HEK293 (cell line): ENCODE measurements around the gene APLNR.

Experiments
- CTCF ChIA-PET: fragments of 350-600 bp; formaldehyde crosslinking; extraction: SDS; loops from one replicate; lab custom pipeline; 2021; ENCODE audit warnings: antibody characterized with exemption; lab: Yijun Ruan, JAX
- POLR2A ChIA-PET: fragments of 300-600 bp; formaldehyde crosslinking; extraction: SDS; loops from one replicate; lab custom pipeline; 2020; ENCODE audit warnings: antibody characterized with exemption, inconsistent platforms; lab: Yijun Ruan, JAX
- H3K27ac ChIP-seq: fragments of 200-500 bp; sonication (Bioruptor generic); 2 replicates; pipeline ENCODE4 v1.5.1; 2014; ENCODE audit warnings: low read depth, low read length, control low read depth, inconsistent platforms; ENCODE audit errors: extremely low read depth
- H3K36me3 ChIP-seq, 2 experiments: fragments of 200-500 bp in 1 of 2; sonication (Bioruptor generic) in 1 of 2; 1 replicate in 1 of 2; 2 replicates in 1 of 2; pipeline ENCODE4 v1.5.1; 2014 to 2017; ENCODE audit warnings: inconsistent platforms in 2 of 2, low read length in 2 of 2; ENCODE audit not compliant: control insufficient read depth in 2 of 2, insufficient read depth in 1 of 2
- H3K4me1 ChIP-seq: fragments of 200-500 bp; sonication (Bioruptor generic); 2 replicates; pipeline ENCODE4 v1.5.1; 2014; ENCODE audit warnings: mild to moderate bottlenecking, low read length, inconsistent platforms; ENCODE audit not compliant: control insufficient read depth, insufficient read depth
- H3K4me3 ChIP-seq: 2 replicates; pipeline ENCODE4 v1.5.1; 2011; ENCODE audit warnings: low read depth, mild to moderate bottlenecking, control low read depth, low read length, moderate library complexity
- H3K9me3 ChIP-seq: fragments of 200-500 bp; sonication (Bioruptor generic); 2 replicates; pipeline ENCODE4 v1.5.1; 2014; ENCODE audit warnings: low read depth, low read length, inconsistent platforms; ENCODE audit not compliant: control insufficient read depth, insufficient read depth
- GLI2 ChIP-seq: fragments of 450-650 bp; formaldehyde crosslinking; IDR thresholded peaks from 2 replicates; pipeline ENCODE4; 2017; ENCODE audit warnings: missing biosample characterization, missing genetic modification characterization, low read depth, borderline replicate concordance
- PRDM4 ChIP-seq: fragments of 450-650 bp; formaldehyde crosslinking; IDR thresholded peaks from 2 replicates; pipeline ENCODE4 v1.5.1; 2017; ENCODE audit warnings: missing biosample characterization, missing genetic modification characterization
- RBAK ChIP-seq: fragments of 450-650 bp; formaldehyde crosslinking; IDR thresholded peaks from 2 replicates; pipeline ENCODE4 v1.5.1; 2016; ENCODE audit warnings: missing biosample characterization, missing genetic modification characterization
- ZFHX2 ChIP-seq: fragments of 450-650 bp; formaldehyde crosslinking; conservative IDR thresholded peaks from 2 replicates; pipeline ENCODE4 v1.5.1; 2016; ENCODE audit warnings: missing biosample characterization, missing genetic modification characterization
- ZFP69B ChIP-seq: fragments of 450-650 bp; formaldehyde crosslinking; IDR thresholded peaks from 2 replicates; pipeline ENCODE4 v1.5.1; 2016; ENCODE audit warnings: missing biosample characterization, missing genetic modification characterization
- ZNF416 ChIP-seq: fragments of 450-650 bp; formaldehyde crosslinking; IDR thresholded peaks from 2 replicates; pipeline ENCODE4 v1.5.1; 2016; ENCODE audit warnings: missing biosample characterization, missing genetic modification characterization
- ZNF426 ChIP-seq: fragments of 450-650 bp; formaldehyde crosslinking; IDR thresholded peaks from 2 replicates; pipeline ENCODE4 v1.5.1; 2017; ENCODE audit warnings: missing biosample characterization, missing genetic modification characterization, mild to moderate bottlenecking, inconsistent platforms, moderate library complexity
- ZNF473 ChIP-seq: fragments of 450-650 bp; formaldehyde crosslinking; IDR thresholded peaks from 2 replicates; pipeline ENCODE4 v1.5.1; 2017; ENCODE audit warnings: missing biosample characterization, missing genetic modification characterization
- ZNF529 ChIP-seq: fragments of 450-650 bp; formaldehyde crosslinking; IDR thresholded peaks from 2 replicates; pipeline ENCODE4 v1.5.1; 2017; ENCODE audit warnings: missing genetic modification characterization, missing biosample characterization; ENCODE audit not compliant: insufficient replicate concordance
- ZNF561 ChIP-seq: fragments of 450-650 bp; IDR thresholded peaks from 2 replicates; pipeline ENCODE4 v1.5.1; 2018; ENCODE audit warnings: missing biosample characterization, missing genetic modification characterization, borderline replicate concordance
- ZNF670 ChIP-seq: fragments of 450-650 bp; formaldehyde crosslinking; IDR thresholded peaks from 2 replicates; pipeline ENCODE4 v1.5.1; 2016; ENCODE audit warnings: missing biosample characterization, missing genetic modification characterization, low read depth
- ZNF677 ChIP-seq: fragments of 450-650 bp; IDR thresholded peaks from 2 replicates; pipeline ENCODE4 v1.5.0; 2018; ENCODE audit warnings: missing biosample characterization, mild to moderate bottlenecking, missing genetic modification characterization, moderate library complexity
- ZNF701 ChIP-seq: fragments of 450-650 bp; formaldehyde crosslinking; IDR thresholded peaks from 2 replicates; pipeline ENCODE4 v1.5.1; 2016; ENCODE audit warnings: missing biosample characterization, missing genetic modification characterization
- TF ChIP-seq, protein P1 (sequence below): fragments of 450-650 bp; formaldehyde crosslinking; IDR thresholded peaks from 2 replicates; pipeline ENCODE4 v1.5.1; 2016; ENCODE audit warnings: missing biosample characterization, missing genetic modification characterization
- TF ChIP-seq, protein P2 (sequence below): fragments of 450-650 bp; formaldehyde crosslinking; IDR thresholded peaks from 2 replicates; pipeline ENCODE4 v1.5.1; 2016; ENCODE audit warnings: missing biosample characterization, missing genetic modification characterization
- TF ChIP-seq, protein P3 (sequence below): fragments of 450-650 bp; IDR thresholded peaks from 2 replicates; pipeline ENCODE4 v1.5.1; 2018; ENCODE audit warnings: missing biosample characterization, missing genetic modification characterization

Gene APLNR

DNA sequence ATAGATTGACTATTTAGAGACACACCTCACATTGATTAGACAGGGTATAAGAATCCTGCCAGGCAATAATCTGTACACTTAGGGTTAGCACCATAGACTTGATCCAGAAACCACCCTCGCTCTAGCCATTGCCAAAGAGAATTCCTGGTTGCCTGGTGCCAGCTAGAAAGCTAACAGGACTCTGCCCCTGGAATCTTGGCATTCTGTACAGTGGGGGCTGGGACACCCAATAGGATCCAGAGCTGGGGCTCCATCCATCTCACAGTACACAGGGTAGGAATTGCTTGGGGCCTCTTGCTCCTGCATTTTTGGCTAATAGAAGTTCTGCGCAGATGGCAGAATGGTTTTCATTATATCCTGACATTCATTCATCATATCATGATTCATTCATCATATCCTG, 3.0 kb upstream of the APLNR start:
- H3K27ac ChIP-seq: no peak overlapping the region
- no peaks in the 10 kb centered on the region for H3K4me1 ChIP-seq
- no peak overlapping the region for H3K4me3 ChIP-seq
- no peaks in the 10 kb centered on the region for H3K9me3 ChIP-seq
- ChIA-PET POLR2A (no interaction called here), CTCF (interaction anchor here (0.7 to 4.5 kb wide), 6 partner anchors 10 to 399 kb away, joined by 3 to 46 read pairs (median 4); no protein-coding TSS in a partner anchor)
- no peaks in the 10 kb centered on the region for H3K36me3 ChIP-seq
- TF ChIP-seq ZNF670 (tag by site-specific recombination) (no peak), RBAK (no peak), ZNF561 (tag by site-specific recombination) (no peak)

DNA sequence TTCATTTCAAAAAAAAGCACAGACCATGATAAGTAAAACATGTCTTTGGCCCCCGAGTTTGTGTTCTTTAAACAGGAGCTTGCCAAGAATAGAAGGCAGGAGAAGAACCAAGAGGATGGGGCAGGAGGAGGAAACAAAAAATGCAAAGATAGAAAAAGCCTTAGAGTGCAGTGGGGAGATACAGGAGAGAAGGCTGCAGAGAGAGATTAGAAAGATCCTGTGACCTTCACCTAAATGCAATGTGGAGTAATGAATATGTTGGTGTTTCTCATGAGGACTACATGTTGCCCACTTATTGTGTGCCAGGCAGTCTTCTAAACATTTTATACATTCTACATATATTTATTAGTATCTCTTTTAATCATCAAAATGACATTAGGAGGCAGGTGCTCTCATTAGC, 2.3 kb upstream of the APLNR start:
- Histone ChIP-seq H3K27ac (no peak overlapping the region), H3K4me3 (no peak overlapping the region), H3K4me1 (no peaks in the 10 kb centered on the region), H3K36me3 (no peaks in the 10 kb centered on the region), H3K9me3 (no peaks in the 10 kb centered on the region)
- ChIA-PET POLR2A (no interaction called here), CTCF (interaction anchor here (0.6 to 4.5 kb wide), 8 partner anchors 10 to 398 kb away, joined by 3 to 46 read pairs (median 4); no protein-coding TSS in a partner anchor)
- TF ChIP-seq ZFHX2 (tag by site-specific recombination) (no peak), ZNF677 (no peak), ZNF701 (tag by site-specific recombination) (no peak), PRDM4 (tag by site-specific recombination) (no peak), ZNF473 (tag by site-specific recombination) (no peak), ZNF416 (tag by site-specific recombination) (no peak), ZNF529 (tag by site-specific recombination) (no peak), ZFP69B (tag by site-specific recombination) (no peak), GLI2 (tag by site-specific recombination) (no peak), ZNF426 (tag by site-specific recombination) (no peak)
- TF ChIP-seq, protein P1, sequence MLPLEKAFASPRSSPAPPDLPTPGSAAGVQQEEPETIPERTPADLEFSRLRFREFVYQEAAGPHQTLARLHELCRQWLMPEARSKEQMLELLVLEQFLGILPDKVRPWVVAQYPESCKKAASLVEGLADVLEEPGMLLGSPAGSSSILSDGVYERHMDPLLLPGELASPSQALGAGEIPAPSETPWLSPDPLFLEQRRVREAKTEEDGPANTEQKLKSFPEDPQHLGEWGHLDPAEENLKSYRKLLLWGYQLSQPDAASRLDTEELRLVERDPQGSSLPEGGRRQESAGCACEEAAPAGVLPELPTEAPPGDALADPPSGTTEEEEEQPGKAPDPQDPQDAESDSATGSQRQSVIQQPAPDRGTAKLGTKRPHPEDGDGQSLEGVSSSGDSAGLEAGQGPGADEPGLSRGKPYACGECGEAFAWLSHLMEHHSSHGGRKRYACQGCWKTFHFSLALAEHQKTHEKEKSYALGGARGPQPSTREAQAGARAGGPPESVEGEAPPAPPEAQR (tag by site-specific recombination): no peak
- TF ChIP-seq, protein P2, sequence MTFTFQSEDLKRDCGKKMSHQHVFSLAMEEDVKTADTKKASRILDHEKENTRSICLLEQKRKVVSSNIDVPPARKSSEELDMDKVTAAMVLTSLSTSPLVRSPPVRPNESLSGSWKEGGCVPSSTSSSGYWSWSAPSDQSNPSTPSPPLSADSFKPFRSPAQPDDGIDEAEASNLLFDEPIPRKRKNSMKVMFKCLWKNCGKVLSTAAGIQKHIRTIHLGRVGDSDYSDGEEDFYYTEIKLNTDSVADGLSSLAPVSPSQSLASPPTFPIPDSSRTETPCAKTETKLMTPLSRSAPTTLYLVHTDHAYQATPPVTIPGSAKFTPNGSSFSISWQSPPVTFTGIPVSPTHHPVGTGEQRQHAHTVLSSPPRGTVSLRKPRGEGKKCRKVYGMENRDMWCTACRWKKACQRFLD (tag by site-specific recombination): no peak
- TF ChIP-seq, protein P3, sequence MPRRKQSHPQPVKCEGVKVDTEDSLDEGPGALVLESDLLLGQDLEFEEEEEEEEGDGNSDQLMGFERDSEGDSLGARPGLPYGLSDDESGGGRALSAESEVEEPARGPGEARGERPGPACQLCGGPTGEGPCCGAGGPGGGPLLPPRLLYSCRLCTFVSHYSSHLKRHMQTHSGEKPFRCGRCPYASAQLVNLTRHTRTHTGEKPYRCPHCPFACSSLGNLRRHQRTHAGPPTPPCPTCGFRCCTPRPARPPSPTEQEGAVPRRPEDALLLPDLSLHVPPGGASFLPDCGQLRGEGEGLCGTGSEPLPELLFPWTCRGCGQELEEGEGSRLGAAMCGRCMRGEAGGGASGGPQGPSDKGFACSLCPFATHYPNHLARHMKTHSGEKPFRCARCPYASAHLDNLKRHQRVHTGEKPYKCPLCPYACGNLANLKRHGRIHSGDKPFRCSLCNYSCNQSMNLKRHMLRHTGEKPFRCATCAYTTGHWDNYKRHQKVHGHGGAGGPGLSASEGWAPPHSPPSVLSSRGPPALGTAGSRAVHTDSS (tag by site-specific recombination): no peak
